ENCODE results near the gene LTC4S. TPM values are rescaled to one million over a fixed set of nuclear protein-coding genes. Genes with fewer than 3 reads are reported as not detected.
A peak's percentile ranks its signal among the peaks of the same experiment; 100 is the strongest.

LTC4S gene
- total and polyA plus RNA-seq, 8 donors, result 3.3 to 21.0 (median 8.4) TPM; not detected in 1

GRCh38 chr5:179830818-179831468 is 37.2 kb downstream of the LTC4S start:
- Histone ChIP-seq H3K4me1 (peaks cover 0 to 78% (median 35%) of the 10 kb centered on the region in 4 donors), H3K36me3 (peaks cover 89 to 97% (median 95%) of the 10 kb centered on the region in 4 donors), H3K9me3 (no peaks in the 10 kb centered on the region), H3K27me3 (no peaks in the 10 kb centered on the region), H3K4me3 (no peak overlapping the region), H3K27ac (peak overlapping the region in 1 of 5 donors; percentile 19)
- no peak for DNase-seq
- WGBS, 5 donors, result 91 to 98% (median 94%) methylated on average over 7 of the region's 7 CpGs
- TF ChIP-seq EP300 (IDR thresholded peaks at IDR 0.05), result no peak
- TF ChIP-seq POLR2AphosphoS5 (IDR thresholded peaks at IDR 0.05), result no peak
- TF ChIP-seq CTCF (IDR thresholded peaks at IDR 0.05), result no peak
- no peak for TF ChIP-seq POLR2A (IDR thresholded peaks at IDR 0.05)
- intact Hi-C loops (cut with DNase I; ENCODE audit: low total_unique reads), result no loop called here

- H3K9me3 ChIP-seq, result no peaks in the 10 kb centered on the region
- TF ChIP-seq POLR2A (IDR thresholded peaks at IDR 0.05) (no peak), POLR2AphosphoS5 (IDR thresholded peaks at IDR 0.05) (no peak), EP300 (IDR thresholded peaks at IDR 0.05) (no peak), CTCF (IDR thresholded peaks at IDR 0.05) (no peak)
- peak overlapping the region in 1 of 4 donors; percentile 6 for H3K4me3 ChIP-seq
- no peak overlapping the region for H3K27ac ChIP-seq
- no peak for DNase-seq
- intact Hi-C loops (cut with DNase I; ENCODE audit: low total_unique reads), result no loop called here
- peaks cover 7 to 78% (median 34%) of the 10 kb centered on the region in 4 donors for H3K4me1 ChIP-seq
- peaks cover 89 to 97% (median 95%) of the 10 kb centered on the region in 4 donors for H3K36me3 ChIP-seq
- 83 to 90% (median 88%) methylated on average over 11 to 20 of the region's 20 CpGs for WGBS, 5 donors
- H3K27me3 ChIP-seq, result no peaks in the 10 kb centered on the region
Observed at GRCh38 chr5:179832039-179832745, 38.4 kb downstream of the LTC4S start.

- H3K9me3 ChIP-seq, result no peaks in the 10 kb centered on the region
- WGBS, 5 donors, result 85 to 90% (median 88%) methylated on average over 18 to 23 of the region's 23 CpGs
- TF ChIP-seq POLR2A (IDR thresholded peaks at IDR 0.05), result no peak
- no peak for TF ChIP-seq POLR2AphosphoS5 (IDR thresholded peaks at IDR 0.05)
- TF ChIP-seq CTCF (IDR thresholded peaks at IDR 0.05), result no peak
- no peak for TF ChIP-seq EP300 (IDR thresholded peaks at IDR 0.05)
- no peaks in the 10 kb centered on the region for H3K27me3 ChIP-seq
- H3K4me1 ChIP-seq, result peaks cover 7 to 76% (median 28%) of the 10 kb centered on the region in 4 donors
- H3K36me3 ChIP-seq, result peaks cover 90 to 97% (median 95%) of the 10 kb centered on the region in 4 donors
- no peak for DNase-seq
- H3K27ac ChIP-seq, result peak overlapping the region in 2 of 5 donors; percentile 2 to 4
- intact Hi-C loops (cut with DNase I; ENCODE audit: low total_unique reads), result no loop called here
- no peak overlapping the region for H3K4me3 ChIP-seq
Observed at GRCh38 chr5:179833056-179833708, 39.4 kb downstream of the LTC4S start.

GRCh38 chr5:179833709-179834070 is 39.9 kb downstream of the LTC4S start:
- TF ChIP-seq POLR2AphosphoS5 (IDR thresholded peaks at IDR 0.05), result no peak
- no peak for TF ChIP-seq EP300 (IDR thresholded peaks at IDR 0.05)
- no peak for TF ChIP-seq CTCF (IDR thresholded peaks at IDR 0.05)
- no peak for TF ChIP-seq POLR2A (IDR thresholded peaks at IDR 0.05)
- no peak for DNase-seq
- Histone ChIP-seq H3K36me3 (peaks cover 90 to 97% (median 95%) of the 10 kb centered on the region in 4 donors), H3K27ac (peak overlapping the region in 2 of 5 donors; percentile 2 to 4), H3K4me3 (no peak overlapping the region), H3K27me3 (no peaks in the 10 kb centered on the region), H3K9me3 (no peaks in the 10 kb centered on the region), H3K4me1 (peaks cover 7 to 73% (median 26%) of the 10 kb centered on the region in 4 donors)
- intact Hi-C loops (cut with DNase I; ENCODE audit: low total_unique reads), result no loop called here
- 98 to 100% (median 99%) methylated on average over 3 of the region's 3 CpGs for WGBS, 5 donors

All from stomach (tissue), 9 donors.